Calu3 (cell line): Measurements from ENCODE around the gene FAM131B. TPM values are rescaled to one million over a fixed set of nuclear protein-coding genes. Genes with fewer than 3 reads are reported as not detected.
"Not testable (repeated sequence)": the region's sequence is repeated elsewhere in the genome, so short reads cannot be mapped to it uniquely, and the experiment has no call there.

Experiments
- BruUV-seq: library from RNA; stranded (reverse); fragments of 400-500 nt; replicated peaks from 2 replicates; lab custom pipeline; 2021; lab: Mats Ljungman, UMichigan
- CTCF ChIA-PET: fragments of 300-600 bp; sonication (Branson Sonifier 250); formaldehyde crosslinking; loops from one replicate; lab custom pipeline; 2022; ENCODE audit warnings: antibody characterized with exemption; lab: Charles Lee
- DNase-seq: peaks from one replicate; pipeline ENCODE4 v3.0.0; 2022
- H3K27ac Mint-ChIP-seq: one replicate; pipeline ENCODE4 v1.8.0; 2022; ENCODE audit warnings: mixed read lengths; ENCODE audit not compliant: unreplicated experiment
- H3K27me3 Mint-ChIP-seq: one replicate; pipeline ENCODE4 v1.8.0; 2022; ENCODE audit warnings: mixed read lengths; ENCODE audit not compliant: unreplicated experiment
- H3K36me3 Mint-ChIP-seq: one replicate; pipeline ENCODE4 v1.8.0; 2022; ENCODE audit warnings: mild to moderate bottlenecking, moderate library complexity, mixed read lengths; ENCODE audit not compliant: insufficient read depth, unreplicated experiment
- H3K4me1 Mint-ChIP-seq: one replicate; pipeline ENCODE4 v1.8.0; 2022; ENCODE audit warnings: mild to moderate bottlenecking, low read depth, mixed read lengths; ENCODE audit not compliant: unreplicated experiment
- H3K4me3 Mint-ChIP-seq: one replicate; pipeline ENCODE4 v1.8.0; 2022; ENCODE audit warnings: mild to moderate bottlenecking, low read depth, moderate library complexity, mixed read lengths; ENCODE audit not compliant: unreplicated experiment
- H3K9me3 Mint-ChIP-seq: one replicate; pipeline ENCODE4 v1.8.0; 2022; ENCODE audit warnings: low read depth, mixed read lengths; ENCODE audit not compliant: unreplicated experiment
- intact Hi-C: fragments of 100-400 bp; cut with micrococcal nuclease; formaldehyde crosslinking; loops from one replicate; pipeline ENCODE4 v1.10.0; 2022; ENCODE audit not compliant: unreplicated experiment
- total RNA-seq: library from RNA; stranded (reverse); gene quantifications from 2 replicates; pipeline ENCODE4 v1.2.3, GENCODE V29; 2022
- TF ChIP-seq, protein P1 (sequence below): fragments of 200-600 bp; IDR thresholded peaks from one replicate; pipeline ENCODE4 v1.8.0; 2022; ENCODE audit warnings: antibody characterized with exemption; ENCODE audit not compliant: unreplicated experiment

Gene FAM131B
- total RNA-seq, 1 experiment from 2014 or later, result 0.19 TPM

DNA sequence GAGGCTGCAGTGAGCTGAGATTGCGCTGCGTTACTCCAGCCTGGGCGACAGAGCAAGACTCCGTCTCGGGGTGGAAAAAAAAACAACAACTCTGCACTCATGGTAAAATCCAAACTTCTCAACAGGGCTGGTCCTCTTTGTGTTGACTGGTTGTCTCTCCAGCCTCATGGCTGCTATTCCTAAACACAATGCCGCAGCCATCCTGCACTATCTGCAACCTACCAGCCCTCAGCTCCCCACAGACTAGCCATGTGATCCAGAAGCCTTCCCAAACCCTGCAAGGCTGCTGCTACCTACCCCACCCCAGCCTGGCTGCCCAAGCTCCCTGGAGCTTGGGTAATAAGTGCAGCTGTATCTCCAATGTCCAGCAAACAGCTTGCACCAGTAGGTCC, 30.4 kb upstream of the FAM131B start:
- no peaks in the 10 kb centered on the region for H3K27me3 Mint-ChIP-seq
- no peak for DNase-seq
- no TSS peak for BruUV-seq
- CTCF ChIA-PET, result interaction anchor here (0.6 to 1.2 kb wide), 3 partner anchors 9 to 15 kb away, joined by 3 to 5 read pairs (median 3); no protein-coding TSS in a partner anchor
- H3K4me1 Mint-ChIP-seq, result no peaks in the 10 kb centered on the region
- TF ChIP-seq, protein P1, sequence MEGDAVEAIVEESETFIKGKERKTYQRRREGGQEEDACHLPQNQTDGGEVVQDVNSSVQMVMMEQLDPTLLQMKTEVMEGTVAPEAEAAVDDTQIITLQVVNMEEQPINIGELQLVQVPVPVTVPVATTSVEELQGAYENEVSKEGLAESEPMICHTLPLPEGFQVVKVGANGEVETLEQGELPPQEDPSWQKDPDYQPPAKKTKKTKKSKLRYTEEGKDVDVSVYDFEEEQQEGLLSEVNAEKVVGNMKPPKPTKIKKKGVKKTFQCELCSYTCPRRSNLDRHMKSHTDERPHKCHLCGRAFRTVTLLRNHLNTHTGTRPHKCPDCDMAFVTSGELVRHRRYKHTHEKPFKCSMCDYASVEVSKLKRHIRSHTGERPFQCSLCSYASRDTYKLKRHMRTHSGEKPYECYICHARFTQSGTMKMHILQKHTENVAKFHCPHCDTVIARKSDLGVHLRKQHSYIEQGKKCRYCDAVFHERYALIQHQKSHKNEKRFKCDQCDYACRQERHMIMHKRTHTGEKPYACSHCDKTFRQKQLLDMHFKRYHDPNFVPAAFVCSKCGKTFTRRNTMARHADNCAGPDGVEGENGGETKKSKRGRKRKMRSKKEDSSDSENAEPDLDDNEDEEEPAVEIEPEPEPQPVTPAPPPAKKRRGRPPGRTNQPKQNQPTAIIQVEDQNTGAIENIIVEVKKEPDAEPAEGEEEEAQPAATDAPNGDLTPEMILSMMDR, result no peak
- H3K4me3 Mint-ChIP-seq, result no peak overlapping the region
- H3K9me3 Mint-ChIP-seq, result no peaks in the 10 kb centered on the region
- H3K27ac Mint-ChIP-seq, result no peak overlapping the region
- H3K36me3 Mint-ChIP-seq, result peaks cover 60% of the 10 kb centered on the region
- intact Hi-C loops, result no loop called here

DNA sequence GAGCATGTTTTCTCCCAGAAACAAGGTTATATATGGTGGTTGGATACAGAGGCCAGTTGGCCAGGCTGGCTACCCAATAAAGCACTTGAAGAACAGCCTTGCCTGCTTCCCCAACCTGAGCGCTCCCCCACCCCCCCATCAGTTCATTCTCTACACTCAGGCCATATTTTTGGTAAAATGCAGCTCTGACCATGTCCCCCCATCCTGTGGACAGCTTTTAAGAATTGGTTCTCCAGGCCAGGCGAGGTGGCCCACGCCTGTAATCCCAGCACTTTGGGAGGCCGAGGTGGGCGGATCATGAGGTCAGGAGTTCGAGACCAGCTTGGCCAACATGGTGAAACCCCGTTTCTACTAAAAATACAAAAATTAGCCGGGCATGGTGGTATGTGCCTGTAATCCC, 29.9 kb upstream of the FAM131B start:
- BruUV-seq, H3K27ac Mint-ChIP-seq, H3K4me1 Mint-ChIP-seq, DNase-seq, H3K27me3 Mint-ChIP-seq, intact Hi-C loops, H3K9me3 Mint-ChIP-seq, H3K4me3 Mint-ChIP-seq: not testable (repeated sequence)
- H3K36me3 Mint-ChIP-seq, result peaks cover 57% of the 10 kb centered on the region
- CTCF ChIA-PET, result interaction anchor here (0.6 to 1.2 kb wide), 3 partner anchors 9 to 16 kb away, joined by 3 to 5 read pairs (median 3); no protein-coding TSS in a partner anchor

DNA sequence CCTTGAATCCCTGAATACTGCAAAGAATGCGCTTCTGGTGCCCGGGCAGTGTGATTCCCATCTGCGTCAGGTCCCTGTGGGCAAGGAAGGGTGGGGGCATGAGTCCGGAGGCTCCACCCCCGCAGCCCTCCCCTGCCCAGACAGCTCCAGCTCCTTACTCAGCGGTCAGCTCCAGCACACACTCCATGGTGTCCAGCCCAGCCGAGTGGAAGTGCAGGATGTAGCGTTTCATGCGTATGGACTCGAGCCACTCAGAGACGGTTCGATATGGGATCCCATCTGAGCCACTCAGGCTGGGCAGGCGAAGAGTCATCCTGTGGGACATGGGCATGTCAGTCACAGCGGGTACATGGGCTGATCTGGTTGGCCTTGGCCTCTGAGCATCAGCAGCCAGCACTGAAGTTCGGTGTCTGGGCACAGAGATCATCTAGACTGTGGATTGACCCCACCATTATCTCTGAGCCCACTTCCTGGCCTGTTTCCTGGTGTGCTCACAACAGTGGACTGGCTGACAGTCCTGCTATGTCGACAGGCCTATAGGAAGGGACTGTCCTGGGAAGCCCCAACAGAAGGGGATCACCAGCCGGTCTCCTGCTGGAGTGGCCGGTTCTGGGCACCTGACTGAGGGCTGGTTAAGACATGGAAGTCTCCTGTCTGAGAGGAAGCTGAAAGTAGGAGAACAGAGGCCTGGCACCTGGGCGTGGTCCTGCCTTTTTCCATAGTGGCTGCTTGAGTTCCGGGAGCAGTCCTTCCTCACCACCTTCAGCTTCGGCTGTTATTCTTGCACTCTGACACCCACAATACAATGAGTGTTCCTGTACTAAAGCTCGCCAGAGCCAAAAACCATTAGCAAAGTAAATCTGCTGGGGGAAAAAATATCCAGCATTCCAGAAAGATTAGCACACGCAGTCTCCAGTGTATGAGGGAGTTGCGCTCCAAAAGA, 29.2 kb upstream of the FAM131B start:
- no TSS peak for BruUV-seq
- intact Hi-C loops, result no loop called here
- CTCF ChIA-PET, result interaction anchor here (1.2 kb wide), 1 partner anchor 10 kb away, joined by 3 read pairs; no protein-coding TSS in a partner anchor
- TF ChIP-seq, protein P1, result no peak
- no peaks in the 10 kb centered on the region for H3K9me3 Mint-ChIP-seq
- DNase-seq, result no peak
- H3K4me3 Mint-ChIP-seq, result no peak overlapping the region
- no peaks in the 10 kb centered on the region for H3K27me3 Mint-ChIP-seq
- no peaks in the 10 kb centered on the region for H3K4me1 Mint-ChIP-seq
- H3K36me3 Mint-ChIP-seq, result peaks cover 54% of the 10 kb centered on the region
- no peak overlapping the region for H3K27ac Mint-ChIP-seq

DNA sequence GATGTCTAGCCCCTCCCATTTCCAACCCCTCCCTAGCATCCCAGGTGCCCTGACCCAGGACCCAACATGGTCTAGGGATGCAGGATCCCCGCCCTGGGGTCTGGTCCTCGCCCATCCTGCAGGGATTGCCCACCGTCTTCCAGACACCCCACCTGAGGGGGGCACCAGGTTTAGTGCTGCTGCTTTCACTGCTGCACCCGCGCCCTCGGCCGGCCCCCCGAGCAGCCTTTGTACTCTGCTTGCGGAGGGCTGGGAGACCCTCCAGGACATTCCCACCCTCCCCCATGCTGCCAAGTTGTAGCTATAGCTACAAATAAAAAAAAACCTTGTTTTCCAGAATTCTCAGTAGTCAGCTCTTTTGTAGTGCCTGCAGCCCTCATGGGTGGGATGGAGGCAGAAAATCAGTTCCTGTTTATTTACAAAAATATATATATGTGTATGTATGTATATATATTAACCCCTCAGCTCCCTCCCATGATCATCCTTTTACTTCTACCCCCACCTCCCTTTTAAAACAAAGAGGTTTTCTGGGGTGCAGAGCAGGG, 28.3 kb upstream of the FAM131B start:
- Mint-ChIP-seq H3K9me3 (no peaks in the 10 kb centered on the region), H3K4me1 (no peaks in the 10 kb centered on the region), H3K27me3 (no peaks in the 10 kb centered on the region), H3K27ac (no peak overlapping the region), H3K36me3 (peaks cover 54% of the 10 kb centered on the region), H3K4me3 (no peak overlapping the region)
- DNase-seq, result no peak
- CTCF ChIA-PET, result no interaction called here
- TF ChIP-seq, protein P1, result no peak
- no TSS peak for BruUV-seq
- intact Hi-C loops, result no loop called here
